Measurements from ENCODE around the gene ZDHHC14. TPM values are rescaled to one million over a fixed set of nuclear protein-coding genes. Genes with fewer than 3 reads are reported as not detected.

ZDHHC14 gene
- total and polyA plus RNA-seq, 2 experiments from 2014 or later = 3.0 to 7.4 TPM

GRCh38 chr6:157634546-157634945 is 253.6 kb downstream of the ZDHHC14 start (continued):
- TF ChIP-seq ZNF462 (CRISPR knock-in tag; IDR thresholded peaks at IDR 0.05) (no peak), ETS1 (IDR thresholded peaks at IDR 0.05) (no peak), POLR2AphosphoS5 (IDR thresholded peaks at IDR 0.05; ENCODE audit: low read depth) (no peak), CREB1 (CRISPR knock-in tag; IDR thresholded peaks at IDR 0.05; ENCODE audit: low read depth) (no peak), CTCF (conservative IDR thresholded peaks at IDR 0.05; ENCODE audit: low read depth in 2 of 2) (no peak), EZH2phosphoT487 (IDR thresholded peaks at IDR 0.05; ENCODE audit: unreplicated experiment) (no peak)
